B cell (primary cell): ENCODE data around the gene KRTAP3-3. TPM values are rescaled to one million over a fixed set of nuclear protein-coding genes. Genes with fewer than 3 reads are reported as not detected.

ENCODE experiments used
- ATAC-seq: fragments of 200-7000 bp; cut with Tn5 transposase; one replicate; pipeline ENCODE4 v1.10.0; 2021; ENCODE audit warnings: low read depth, mild to moderate bottlenecking, moderate number of reproducible peaks, moderate library complexity
- CTCF ChIA-PET: fragments of 350-600 bp; sonication (Branson Sonifier 250); formaldehyde crosslinking; loops from one replicate; lab custom pipeline; 2021; ENCODE audit warnings: antibody characterized with exemption, inconsistent platforms; lab: Charles Lee
- POLR2A ChIA-PET: fragments of 350-600 bp; sonication (Branson Sonifier 250); formaldehyde crosslinking; loops from one replicate; lab custom pipeline; 2021; ENCODE audit warnings: antibody characterized with exemption; lab: Charles Lee
- DNase-seq: peaks from one replicate; pipeline ENCODE4 v3.0.0; 2013
- H2AFZ ChIP-seq: 2 replicates; pipeline ENCODE4 v1.6.1; 2012; ENCODE audit warnings: mild to moderate bottlenecking, low read depth, low read length; ENCODE audit not compliant: insufficient read depth, poor library complexity, severe bottlenecking
- H3K27ac ChIP-seq, 2 donors: 1 replicate in 1 of 2; 2 replicates in 1 of 2; pipeline ENCODE4 v1.5.1; 2012 to 2013; ENCODE audit warnings: low read length in 2 of 2, mild to moderate bottlenecking in 2 of 2, moderate library complexity in 1 of 2
- H3K27me3 ChIP-seq, 4 experiments: fragments of 200-600 bp in 1 of 4; sonication (generic) in 1 of 4; replicated peaks in 1 of 4; 1 replicate in 2 of 4; 2 replicates in 2 of 4; pipeline versions ENCODE4 v1.6.1 to v1.7.0; 2013 to 2016; ENCODE audit warnings: low read length in 3 of 4, mild to moderate bottlenecking in 2 of 4, mixed read lengths in 1 of 4, moderate library complexity in 1 of 4; ENCODE audit not compliant: insufficient read depth in 4 of 4, control insufficient read depth in 3 of 4; ENCODE audit errors: control extremely low read depth in 1 of 4
- H3K36me3 ChIP-seq, 2 experiments: replicated peaks in 1 of 2; 1 replicate in 1 of 2; 2 replicates in 1 of 2; pipeline versions ENCODE4 v1.6.1 to v1.7.1; 2013; ENCODE audit warnings: low read length in 1 of 2; ENCODE audit not compliant: insufficient read depth in 2 of 2, control insufficient read depth in 1 of 2; ENCODE audit errors: control extremely low read depth in 1 of 2, extremely low read depth in 1 of 2
- H3K4me1 ChIP-seq, 2 donors: fragments of 200-600 bp in 1 of 2; sonication (generic) in 1 of 2; 1 replicate in 1 of 2; 2 replicates in 1 of 2; pipeline versions ENCODE4 v1.5.1 to v1.6.1; 2013 to 2017; ENCODE audit warnings: low read length in 2 of 2; ENCODE audit not compliant: control insufficient read depth in 2 of 2, insufficient read depth in 2 of 2
- H3K4me2 ChIP-seq: replicated peaks from 2 replicates; pipeline ENCODE3; 2012; ENCODE audit warnings: mild to moderate bottlenecking, low read depth, low read length; ENCODE audit not compliant: poor library complexity, severe bottlenecking
- H3K4me3 ChIP-seq, 5 experiments: fragments of 200-600 bp in 1 of 5; sonication (generic) in 1 of 5; 1 replicate in 3 of 5; 2 replicates in 2 of 5; pipeline versions ENCODE4 v1.5.1 to v1.7.0; 2011 to 2016; ENCODE audit warnings: low read length in 4 of 5, mild to moderate bottlenecking in 4 of 5, low read depth in 2 of 5, control low read depth in 1 of 5, moderate library complexity in 1 of 5; ENCODE audit not compliant: insufficient read depth in 1 of 5; ENCODE audit errors: control extremely low read depth in 1 of 5, extremely low read depth in 1 of 5
- H3K79me2 ChIP-seq: fragments of 200-600 bp; sonication (generic); one replicate; pipeline ENCODE4 v1.6.0; 2016; ENCODE audit warnings: low read length; ENCODE audit not compliant: control insufficient read depth, insufficient read depth
- H3K9ac ChIP-seq: fragments of 200-600 bp; sonication (generic); 2 replicates; pipeline ENCODE4 v1.6.1; 2017; ENCODE audit warnings: mild to moderate bottlenecking, low read length, moderate library complexity
- H3K9me3 ChIP-seq, 3 donors: one replicate each; pipeline versions ENCODE4 v1.6.1 to v1.7.1; 2013; ENCODE audit warnings: low read length in 2 of 3; ENCODE audit not compliant: control insufficient read depth in 2 of 3, insufficient read depth in 1 of 3; ENCODE audit errors: control extremely low read depth in 1 of 3
- H4K20me1 ChIP-seq: 2 replicates; pipeline ENCODE4 v1.6.0; 2012; ENCODE audit warnings: mild to moderate bottlenecking, low read length; ENCODE audit not compliant: insufficient read depth, control insufficient read depth, poor library complexity, severe bottlenecking
- H3K27ac Mint-ChIP-seq: one replicate; pipeline ENCODE4 v1.8.0; 2021; ENCODE audit warnings: mixed read lengths
- H3K27me3 Mint-ChIP-seq: one replicate; pipeline ENCODE4 v1.8.0; 2021; ENCODE audit warnings: mixed read lengths
- H3K4me1 Mint-ChIP-seq: one replicate; pipeline ENCODE4 v1.8.0; 2021; ENCODE audit warnings: mixed read lengths
- H3K4me3 Mint-ChIP-seq: one replicate; pipeline ENCODE4 v1.8.0; 2021; ENCODE audit warnings: mixed read lengths
- H3K9me3 Mint-ChIP-seq: one replicate; pipeline ENCODE4 v1.8.0; 2022; ENCODE audit warnings: mixed read lengths; ENCODE audit not compliant: insufficient read depth
- EZH2 ChIP-seq: IDR thresholded peaks from 2 replicates; pipeline ENCODE4 v1.6.1; 2012; ENCODE audit warnings: borderline replicate concordance, low read depth, mild to moderate bottlenecking, moderate library complexity, low read length; ENCODE audit not compliant: insufficient read depth, poor library complexity, severe bottlenecking
- WGBS: methylation state at CpG from one replicate; pipeline ENCODE4 v1.1.5; 2013; ENCODE audit warnings: missing lambda C conversion rate; ENCODE audit not compliant: insufficient coverage; 5-methylcytosine and 5-hydroxymethylcytosine counted together
- intact Hi-C: fragments of 100-400 bp; cut with micrococcal nuclease; formaldehyde crosslinking; loops from one replicate; pipeline ENCODE4 v1.10.0; 2022
- polyA plus RNA-seq: library from polyadenylated mRNA; depleted of rRNA; stranded (reverse); fragments of >200 nt; gene quantifications from 2 replicates; pipeline ENCODE4 v1.2.3, GENCODE V29; 2012
- small RNA-seq: library from RNA; depleted of rRNA; stranded (forward); fragments of <200 nt; gene quantifications from one replicate; pipeline ENCODE3, GENCODE V24; 2012; ENCODE audit warnings: low replicate concordance, low read depth; ENCODE audit not compliant: insufficient read length
- total RNA-seq, 2 donors: library from RNA; stranded (reverse); fragments of 120-200 nt in 1 of 2; gene quantifications; 1 replicate in 1 of 2; 2 replicates in 1 of 2; pipeline versions ENCODE4 v1.2.3 to v1.2.4, GENCODE V29; 2013 to 2022
- TF ChIP-seq, protein P1 (sequence below): fragments of 200-600 bp; IDR thresholded peaks from one replicate; pipeline ENCODE4 v1.8.0; 2022; ENCODE audit warnings: antibody characterized with exemption, mild to moderate bottlenecking

The KRTAP3-3 gene
- total and polyA plus RNA-seq, 2 donors (not counting 1 experiment from before 2014, with no cell fraction given) = not detected

DNA sequence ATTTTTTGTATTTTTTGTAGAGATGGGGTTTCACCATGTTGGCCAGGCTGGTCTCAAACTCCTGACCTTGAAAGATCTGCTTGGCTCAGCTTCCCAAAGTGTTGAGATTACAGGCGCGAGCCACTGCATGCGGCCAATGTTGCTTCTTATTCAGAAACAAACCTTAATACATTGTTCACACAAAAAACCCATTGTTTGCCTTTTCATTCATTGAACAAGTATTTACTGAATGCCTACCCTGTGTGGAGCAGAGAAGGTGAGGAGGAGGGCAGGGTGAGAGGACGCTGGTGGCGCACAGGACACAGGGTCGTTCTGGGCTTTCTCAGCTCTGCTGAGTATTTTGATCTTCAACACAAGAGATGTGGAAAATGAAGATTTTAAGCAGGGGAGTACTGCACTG, 48.5 kb downstream of the KRTAP3-3 start:
- Mint-ChIP-seq H3K4me3 (no peak overlapping the region), H3K27ac (no peak overlapping the region), H3K27me3 (peaks cover 56% of the 10 kb centered on the region), H3K9me3 (peaks cover 4% of the 10 kb centered on the region), H3K4me1 (no peaks in the 10 kb centered on the region)
- ChIA-PET POLR2A (no interaction called here), CTCF (interaction anchor here (0.6 kb wide), 1 partner anchor 11 kb away, joined by 5 read pairs; no protein-coding TSS in a partner anchor)
- intact Hi-C loops = no loop called here
- Histone ChIP-seq H3K9ac (no peak overlapping the region), H4K20me1 (no peaks in the 10 kb centered on the region), H3K79me2 (no peaks in the 10 kb centered on the region), H3K4me2 (no peak overlapping the region), H3K4me3 (no peak overlapping the region), H3K36me3 (no peaks in the 10 kb centered on the region), H3K27ac (no peak overlapping the region), H3K27me3 (peaks cover 0 to 24% (median 15%) of the 10 kb centered on the region in 4 experiments), H3K9me3 (no peaks in the 10 kb centered on the region), H2AFZ (no peak overlapping the region), H3K4me1 (no peaks in the 10 kb centered on the region)
- ATAC-seq = no peak
- TF ChIP-seq, protein P1, sequence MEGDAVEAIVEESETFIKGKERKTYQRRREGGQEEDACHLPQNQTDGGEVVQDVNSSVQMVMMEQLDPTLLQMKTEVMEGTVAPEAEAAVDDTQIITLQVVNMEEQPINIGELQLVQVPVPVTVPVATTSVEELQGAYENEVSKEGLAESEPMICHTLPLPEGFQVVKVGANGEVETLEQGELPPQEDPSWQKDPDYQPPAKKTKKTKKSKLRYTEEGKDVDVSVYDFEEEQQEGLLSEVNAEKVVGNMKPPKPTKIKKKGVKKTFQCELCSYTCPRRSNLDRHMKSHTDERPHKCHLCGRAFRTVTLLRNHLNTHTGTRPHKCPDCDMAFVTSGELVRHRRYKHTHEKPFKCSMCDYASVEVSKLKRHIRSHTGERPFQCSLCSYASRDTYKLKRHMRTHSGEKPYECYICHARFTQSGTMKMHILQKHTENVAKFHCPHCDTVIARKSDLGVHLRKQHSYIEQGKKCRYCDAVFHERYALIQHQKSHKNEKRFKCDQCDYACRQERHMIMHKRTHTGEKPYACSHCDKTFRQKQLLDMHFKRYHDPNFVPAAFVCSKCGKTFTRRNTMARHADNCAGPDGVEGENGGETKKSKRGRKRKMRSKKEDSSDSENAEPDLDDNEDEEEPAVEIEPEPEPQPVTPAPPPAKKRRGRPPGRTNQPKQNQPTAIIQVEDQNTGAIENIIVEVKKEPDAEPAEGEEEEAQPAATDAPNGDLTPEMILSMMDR = no peak
- TF ChIP-seq EZH2 = no peak
- no peak for DNase-seq
- 98% methylated on average over 5 of the region's 6 CpGs for WGBS

DNA sequence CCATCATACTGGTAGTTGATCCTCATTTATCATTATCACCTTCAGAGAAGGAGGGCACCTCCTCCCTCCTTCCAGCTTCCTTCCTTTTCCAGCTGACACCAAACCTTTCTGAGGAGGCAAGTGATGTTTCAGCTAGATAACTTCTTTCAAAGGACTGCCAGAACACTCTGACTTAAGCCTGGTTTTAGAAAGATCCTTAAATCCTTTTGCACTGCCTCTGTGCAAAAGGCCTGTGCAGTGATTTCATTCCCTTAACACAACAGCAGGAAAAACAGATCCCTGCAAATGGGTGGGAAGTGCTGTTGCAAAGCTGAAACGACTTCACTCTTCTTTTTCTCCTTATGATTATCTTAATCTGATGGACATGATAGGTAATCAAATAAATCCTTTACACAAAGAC, 49.4 kb downstream of the KRTAP3-3 start:
- no peak overlapping the region for H3K4me3 ChIP-seq
- ChIA-PET POLR2A (no interaction called here), CTCF (no interaction called here)
- no peaks in the 10 kb centered on the region for H3K4me1 Mint-ChIP-seq
- no peak overlapping the region for H3K4me2 ChIP-seq
- peaks cover 4% of the 10 kb centered on the region for H3K9me3 Mint-ChIP-seq
- peaks cover 0 to 24% (median 14%) of the 10 kb centered on the region in 4 experiments for H3K27me3 ChIP-seq
- no peaks in the 10 kb centered on the region for H3K36me3 ChIP-seq
- TF ChIP-seq, protein P1 = no peak
- TF ChIP-seq EZH2 = no peak
- intact Hi-C loops = no loop called here
- no peak overlapping the region for H2AFZ ChIP-seq
- H3K79me2 ChIP-seq = no peaks in the 10 kb centered on the region
- H3K4me3 Mint-ChIP-seq = no peak overlapping the region
- WGBS = no CpG with 5 or more reads among the region's 1 CpG
- H3K27me3 Mint-ChIP-seq = peaks cover 54% of the 10 kb centered on the region
- no peak overlapping the region for H3K9ac ChIP-seq
- no peak for ATAC-seq
- H3K4me1 ChIP-seq = no peaks in the 10 kb centered on the region
- DNase-seq = no peak
- no peak overlapping the region for H3K27ac Mint-ChIP-seq
- H4K20me1 ChIP-seq = no peaks in the 10 kb centered on the region
- no peak overlapping the region for H3K27ac ChIP-seq
- H3K9me3 ChIP-seq = no peaks in the 10 kb centered on the region

Small RNAs within 50 kb of the gene (small RNA-seq; reads per million reads assigned to genes)
- not detected for gene KRTAP3-4P

Other genes starting within 250 kb of the KRTAP3-3 start
Only the 30 nearest of the 36 such genes appear.
- gene KRT28, start 194.2 kb downstream of the KRTAP3-3 start, total RNA-seq = not detected in 2 replicates
- not detected in 2 replicates for gene KRT28, start 194.2 kb downstream of the KRTAP3-3 start, polyA plus RNA-seq
- 29.0 and 32.9 TPM in 2 replicates for gene KRT10, start 171.6 kb downstream of the KRTAP3-3 start, total RNA-seq
- gene KRT10, start 171.6 kb downstream of the KRTAP3-3 start, polyA plus RNA-seq = 12.1 and 14.7 TPM in 2 replicates
- gene KRT12, start 126.9 kb downstream of the KRTAP3-3 start, total RNA-seq = not detected in 2 replicates
- gene KRT12, start 126.9 kb downstream of the KRTAP3-3 start, polyA plus RNA-seq = not detected in 2 replicates
- not detected in 2 replicates for gene KRT20, start 108.9 kb downstream of the KRTAP3-3 start, total RNA-seq
- not detected in 2 replicates for gene KRT20, start 108.9 kb downstream of the KRTAP3-3 start, polyA plus RNA-seq
- not detected in 2 replicates for gene KRT23, start 56.5 kb downstream of the KRTAP3-3 start, total RNA-seq
- 0.06 TPM in 1 of 2 replicates, not detected in the other for gene KRT23, start 56.5 kb downstream of the KRTAP3-3 start, polyA plus RNA-seq
- gene KRT39, start 27.2 kb downstream of the KRTAP3-3 start, total RNA-seq = not detected in 2 replicates
- gene KRT39, start 27.2 kb downstream of the KRTAP3-3 start, polyA plus RNA-seq = not detected in 2 replicates
- gene KRT40, start 9.8 kb downstream of the KRTAP3-3 start, total RNA-seq = not detected in 2 replicates
- gene KRT40, start 9.8 kb downstream of the KRTAP3-3 start, polyA plus RNA-seq = not detected in 2 replicates
- not detected in 2 replicates for gene KRTAP3-2, start 5.7 kb upstream of the KRTAP3-3 start, total RNA-seq
- gene KRTAP3-2, start 5.7 kb upstream of the KRTAP3-3 start, polyA plus RNA-seq = not detected in 2 replicates
- not detected in 2 replicates for gene KRTAP3-1, start 15.0 kb upstream of the KRTAP3-3 start, total RNA-seq
- gene KRTAP3-1, start 15.0 kb upstream of the KRTAP3-3 start, polyA plus RNA-seq = not detected in 2 replicates
- not detected in 2 replicates for gene KRTAP1-5, start 33.0 kb upstream of the KRTAP3-3 start, total RNA-seq
- not detected in 2 replicates for gene KRTAP1-5, start 33.0 kb upstream of the KRTAP3-3 start, polyA plus RNA-seq
- not detected in 2 replicates for gene KRTAP1-4, start 36.0 kb upstream of the KRTAP3-3 start, total RNA-seq
- not detected in 2 replicates for gene KRTAP1-4, start 36.0 kb upstream of the KRTAP3-3 start, polyA plus RNA-seq
- not detected in 2 replicates for gene KRTAP1-3, start 40.7 kb upstream of the KRTAP3-3 start, total RNA-seq
- gene KRTAP1-3, start 40.7 kb upstream of the KRTAP3-3 start, polyA plus RNA-seq = not detected in 2 replicates
- not detected in 2 replicates for gene KRTAP1-1, start 47.3 kb upstream of the KRTAP3-3 start, total RNA-seq
- gene KRTAP1-1, start 47.3 kb upstream of the KRTAP3-3 start, polyA plus RNA-seq = not detected in 2 replicates
- not detected in 2 replicates for gene KRTAP2-1, start 53.2 kb upstream of the KRTAP3-3 start, total RNA-seq
- gene KRTAP2-1, start 53.2 kb upstream of the KRTAP3-3 start, polyA plus RNA-seq = not detected in 2 replicates
- not detected in 2 replicates for gene KRTAP2-2, start 61.1 kb upstream of the KRTAP3-3 start, total RNA-seq
- gene KRTAP2-2, start 61.1 kb upstream of the KRTAP3-3 start, polyA plus RNA-seq = not detected in 2 replicates
- not detected in 2 replicates for gene KRTAP2-3, start 66.0 kb upstream of the KRTAP3-3 start, total RNA-seq
- not detected in 2 replicates for gene KRTAP2-3, start 66.0 kb upstream of the KRTAP3-3 start, polyA plus RNA-seq
- gene KRTAP2-4, start 71.7 kb upstream of the KRTAP3-3 start, total RNA-seq = not detected in 2 replicates
- gene KRTAP2-4, start 71.7 kb upstream of the KRTAP3-3 start, polyA plus RNA-seq = not detected in 2 replicates
- not detected in 2 replicates for gene KRTAP4-7, start 90.0 kb upstream of the KRTAP3-3 start, total RNA-seq
- gene KRTAP4-7, start 90.0 kb upstream of the KRTAP3-3 start, polyA plus RNA-seq = not detected in 2 replicates
- not detected in 2 replicates for gene KRTAP4-8, start 104.0 kb upstream of the KRTAP3-3 start, total RNA-seq
- not detected in 2 replicates for gene KRTAP4-8, start 104.0 kb upstream of the KRTAP3-3 start, polyA plus RNA-seq
- not detected in 2 replicates for gene KRTAP4-16, start 108.0 kb upstream of the KRTAP3-3 start, total RNA-seq
- gene KRTAP4-16, start 108.0 kb upstream of the KRTAP3-3 start, polyA plus RNA-seq = not detected in 2 replicates
- not detected in 2 replicates for gene KRTAP4-9, start 111.2 kb upstream of the KRTAP3-3 start, total RNA-seq
- gene KRTAP4-9, start 111.2 kb upstream of the KRTAP3-3 start, polyA plus RNA-seq = not detected in 2 replicates
- gene KRTAP4-11, start 124.2 kb upstream of the KRTAP3-3 start, total RNA-seq = not detected in 2 replicates
- gene KRTAP4-11, start 124.2 kb upstream of the KRTAP3-3 start, polyA plus RNA-seq = not detected in 2 replicates
- gene KRTAP4-12, start 130.0 kb upstream of the KRTAP3-3 start, total RNA-seq = not detected in 2 replicates
- 0.12 TPM in 1 of 2 replicates, not detected in the other for gene KRTAP4-12, start 130.0 kb upstream of the KRTAP3-3 start, polyA plus RNA-seq
- gene KRTAP4-6, start 146.4 kb upstream of the KRTAP3-3 start, total RNA-seq = not detected in 2 replicates
- not detected in 2 replicates for gene KRTAP4-6, start 146.4 kb upstream of the KRTAP3-3 start, polyA plus RNA-seq
- not detected in 2 replicates for gene KRTAP4-5, start 155.7 kb upstream of the KRTAP3-3 start, total RNA-seq
- not detected in 2 replicates for gene KRTAP4-5, start 155.7 kb upstream of the KRTAP3-3 start, polyA plus RNA-seq
- not detected in 2 replicates for gene KRTAP4-4, start 166.6 kb upstream of the KRTAP3-3 start, total RNA-seq
- not detected in 2 replicates for gene KRTAP4-4, start 166.6 kb upstream of the KRTAP3-3 start, polyA plus RNA-seq
- not detected in 2 replicates for gene KRTAP4-3, start 174.1 kb upstream of the KRTAP3-3 start, total RNA-seq
- gene KRTAP4-3, start 174.1 kb upstream of the KRTAP3-3 start, polyA plus RNA-seq = not detected in 2 replicates
- not detected in 2 replicates for gene KRTAP4-2, start 184.1 kb upstream of the KRTAP3-3 start, total RNA-seq
- gene KRTAP4-2, start 184.1 kb upstream of the KRTAP3-3 start, polyA plus RNA-seq = not detected in 2 replicates
- gene KRTAP4-1, start 190.7 kb upstream of the KRTAP3-3 start, total RNA-seq = not detected in 2 replicates
- not detected in 2 replicates for gene KRTAP4-1, start 190.7 kb upstream of the KRTAP3-3 start, polyA plus RNA-seq
- not detected in 2 replicates for gene KRTAP9-1, start 195.7 kb upstream of the KRTAP3-3 start, total RNA-seq
- gene KRTAP9-1, start 195.7 kb upstream of the KRTAP3-3 start, polyA plus RNA-seq = not detected in 2 replicates